ENCODE results near the gene C19orf47. TPM values are rescaled to one million over a fixed set of nuclear protein-coding genes. Genes with fewer than 3 reads are reported as not detected.

C19orf47 gene
- total RNA-seq, 4 donors from 2014 or later, result 12.3 to 16.5 (median 13.8) TPM

DNA sequence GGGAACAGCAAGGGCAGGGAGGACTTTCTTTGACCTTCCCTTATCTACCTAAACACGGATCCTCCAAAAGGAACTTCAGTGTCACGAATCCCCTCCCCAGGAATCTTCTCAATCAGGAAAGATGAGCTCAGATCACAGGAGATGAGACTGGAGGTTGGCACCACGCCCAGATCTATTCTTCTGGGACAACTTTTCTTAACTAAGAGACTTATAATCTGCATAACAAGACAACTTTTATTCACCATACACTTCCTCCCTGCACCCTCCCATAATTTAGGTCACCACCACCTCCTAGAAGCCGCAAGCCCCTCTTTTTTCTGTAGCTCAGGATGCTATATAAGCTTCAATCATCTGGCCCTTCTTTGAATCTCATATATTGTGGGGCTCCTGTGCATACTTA, 43.9 kb downstream of the C19orf47 start:
- in situ Hi-C loops (cut with MboI; ENCODE audit: low pct_ligation_motif_present in 1 of 4, low pct_unique_long_range_greater_than_20kb in 1 of 4, low sequenced_read_pairs in 3 of 4) (loop anchor here in 1 of 4 donors (25.0 kb wide), 1 partner anchor 283 kb away; the partner anchor contains the start of gene SHKBP1), intact Hi-C loops (cut with DNase I; ENCODE audit: low total_unique reads) (no loop called here)
- Histone ChIP-seq H3K4me3 (no peak overlapping the region), H3K27ac (no peak overlapping the region), H3K9me3 (no peaks in the 10 kb centered on the region), H3K4me1 (no peaks in the 10 kb centered on the region), H3K27me3 (no peaks in the 10 kb centered on the region), H3K36me3 (no peaks in the 10 kb centered on the region)
- 69 to 84% methylated on average over 2 to 4 of the region's 4 CpGs for whole genome bisulfite sequencing, 2 donors (ENCODE audit: low coverage in 1 of 2)
- no peak for DNase-seq
- TF ChIP-seq EP300 (IDR thresholded peaks at IDR 0.05; ENCODE audit: low read depth) (no peak), POLR2AphosphoS5 (IDR thresholded peaks at IDR 0.05) (no peak)
- TF ChIP-seq, protein P1, sequence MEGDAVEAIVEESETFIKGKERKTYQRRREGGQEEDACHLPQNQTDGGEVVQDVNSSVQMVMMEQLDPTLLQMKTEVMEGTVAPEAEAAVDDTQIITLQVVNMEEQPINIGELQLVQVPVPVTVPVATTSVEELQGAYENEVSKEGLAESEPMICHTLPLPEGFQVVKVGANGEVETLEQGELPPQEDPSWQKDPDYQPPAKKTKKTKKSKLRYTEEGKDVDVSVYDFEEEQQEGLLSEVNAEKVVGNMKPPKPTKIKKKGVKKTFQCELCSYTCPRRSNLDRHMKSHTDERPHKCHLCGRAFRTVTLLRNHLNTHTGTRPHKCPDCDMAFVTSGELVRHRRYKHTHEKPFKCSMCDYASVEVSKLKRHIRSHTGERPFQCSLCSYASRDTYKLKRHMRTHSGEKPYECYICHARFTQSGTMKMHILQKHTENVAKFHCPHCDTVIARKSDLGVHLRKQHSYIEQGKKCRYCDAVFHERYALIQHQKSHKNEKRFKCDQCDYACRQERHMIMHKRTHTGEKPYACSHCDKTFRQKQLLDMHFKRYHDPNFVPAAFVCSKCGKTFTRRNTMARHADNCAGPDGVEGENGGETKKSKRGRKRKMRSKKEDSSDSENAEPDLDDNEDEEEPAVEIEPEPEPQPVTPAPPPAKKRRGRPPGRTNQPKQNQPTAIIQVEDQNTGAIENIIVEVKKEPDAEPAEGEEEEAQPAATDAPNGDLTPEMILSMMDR (IDR thresholded peaks at IDR 0.05), result no peak

DNA sequence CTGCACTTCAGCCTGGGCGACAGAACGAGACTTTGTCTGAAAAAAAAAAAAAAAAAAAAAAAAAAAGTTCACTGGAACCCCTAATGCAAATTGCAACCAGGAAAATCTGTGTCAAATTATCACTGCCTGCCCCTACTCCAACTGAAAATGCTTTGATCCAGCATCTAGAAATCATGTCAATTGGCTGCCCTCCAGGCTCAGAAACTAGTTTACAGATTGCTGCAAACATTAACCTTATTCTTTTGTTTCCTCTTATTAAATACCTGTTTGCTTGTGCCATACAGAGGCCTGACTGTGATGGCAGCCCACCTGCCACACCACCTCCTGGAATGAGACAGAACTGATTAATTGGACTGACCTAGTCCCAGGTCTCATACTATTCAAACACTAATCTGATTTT, 44.4 kb downstream of the C19orf47 start:
- 86% methylated on average over 2 of the region's 2 CpGs; no CpG with 5 or more reads in 1 of the 2 donors for WGBS, 2 donors (ENCODE audit: low coverage in 1 of 2)
- H3K4me1 ChIP-seq, result no peaks in the 10 kb centered on the region
- in situ Hi-C loops (cut with MboI; ENCODE audit: low pct_ligation_motif_present in 1 of 4, low pct_unique_long_range_greater_than_20kb in 1 of 4, low sequenced_read_pairs in 3 of 4), result loop anchor here in 1 of 4 donors (25.0 kb wide), 1 partner anchor 284 kb away; the partner anchor contains the start of gene SHKBP1
- H3K27ac ChIP-seq, result no peak overlapping the region
- H3K4me3 ChIP-seq, result no peak overlapping the region
- H3K27me3 ChIP-seq, result no peaks in the 10 kb centered on the region
- no peak for DNase-seq
- no peaks in the 10 kb centered on the region for H3K36me3 ChIP-seq
- H3K9me3 ChIP-seq, result no peaks in the 10 kb centered on the region
- intact Hi-C loops (cut with DNase I; ENCODE audit: low total_unique reads), result no loop called here
- TF ChIP-seq EP300 (IDR thresholded peaks at IDR 0.05; ENCODE audit: low read depth), result no peak

DNA sequence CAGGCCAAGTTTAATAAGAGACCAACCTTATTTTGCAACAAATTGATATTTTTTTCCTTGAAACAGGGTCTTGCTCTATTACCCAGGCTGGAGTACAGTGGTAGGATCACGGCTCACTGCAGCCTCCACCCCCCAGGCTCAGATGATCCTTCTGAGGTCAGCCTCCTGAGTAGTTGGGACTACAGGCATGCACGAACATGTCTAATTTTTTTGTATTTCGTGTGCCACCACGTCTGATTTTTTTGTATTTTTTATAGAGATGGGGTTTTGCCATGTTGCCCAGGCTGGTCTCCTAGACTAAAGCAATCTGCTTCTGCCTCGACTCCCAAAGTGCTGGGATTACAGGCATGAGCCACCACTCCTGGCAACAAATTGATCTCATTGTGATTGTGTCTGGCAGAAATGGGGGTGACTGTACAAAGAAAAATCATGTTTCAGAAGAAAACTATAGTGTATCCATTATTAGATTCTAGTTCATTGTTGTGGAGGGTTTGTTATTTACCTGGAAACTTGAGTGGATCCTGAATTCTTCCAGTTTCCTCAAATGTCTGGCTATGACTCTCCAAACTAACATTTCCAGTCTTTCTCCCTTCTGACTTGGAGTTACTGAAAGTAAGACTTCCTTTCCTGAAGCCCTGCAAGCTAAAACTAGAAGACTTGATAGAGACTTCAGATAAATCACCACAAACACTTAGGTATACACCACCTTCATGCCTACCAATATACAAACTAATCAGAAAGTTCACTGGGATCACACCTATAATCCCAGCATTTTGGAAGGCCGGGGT, 45.8 kb downstream of the C19orf47 start:
- no peaks in the 10 kb centered on the region for H3K4me1 ChIP-seq
- in situ Hi-C loops (cut with MboI; ENCODE audit: low pct_ligation_motif_present in 1 of 4, low pct_unique_long_range_greater_than_20kb in 1 of 4, low sequenced_read_pairs in 3 of 4) (loop anchor here in 1 of 4 donors (25.0 kb wide), 1 partner anchor 285 kb away; the partner anchor contains the start of gene SHKBP1), intact Hi-C loops (cut with DNase I; ENCODE audit: low total_unique reads) (no loop called here)
- H3K9me3 ChIP-seq, result no peaks in the 10 kb centered on the region
- TF ChIP-seq, protein P1 (IDR thresholded peaks at IDR 0.05), result no peak
- no peak for TF ChIP-seq POLR2AphosphoS5 (IDR thresholded peaks at IDR 0.05)
- no peak overlapping the region for H3K4me3 ChIP-seq
- 84 to 93% methylated on average over 3 to 6 of the region's 6 CpGs for WGBS, 2 donors (ENCODE audit: low coverage in 1 of 2)
- H3K27ac ChIP-seq, result no peak overlapping the region
- no peaks in the 10 kb centered on the region for H3K36me3 ChIP-seq
- no peaks in the 10 kb centered on the region for H3K27me3 ChIP-seq
- no peak for DNase-seq

DNA sequence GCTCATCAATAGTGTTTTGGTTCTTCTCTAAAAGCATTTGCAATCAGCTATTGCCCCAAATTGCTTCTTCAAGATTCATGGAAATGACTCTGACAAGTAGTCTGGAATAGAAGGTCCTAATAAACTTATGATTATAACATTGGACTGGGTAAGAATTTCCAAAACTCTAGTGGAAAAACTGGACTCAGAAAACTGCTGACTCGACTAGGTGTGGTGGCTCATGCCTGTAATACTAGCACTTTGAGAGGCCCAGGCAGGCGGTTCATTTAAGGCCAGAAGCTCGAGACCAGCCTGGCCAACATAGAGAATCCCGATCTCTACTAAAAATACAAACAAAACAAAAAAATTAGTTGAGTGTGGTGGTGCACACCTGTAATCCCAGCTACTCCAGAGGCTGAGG, 47.5 kb downstream of the C19orf47 start:
- no peak overlapping the region for H3K27ac ChIP-seq
- H3K27me3 ChIP-seq, result no peaks in the 10 kb centered on the region
- H3K4me3 ChIP-seq, result no peak overlapping the region
- in situ Hi-C loops (cut with MboI; ENCODE audit: low pct_ligation_motif_present in 1 of 4, low pct_unique_long_range_greater_than_20kb in 1 of 4, low sequenced_read_pairs in 3 of 4) (loop anchor here in 1 of 4 donors (25.0 kb wide), 1 partner anchor 287 kb away; the partner anchor contains the start of gene SHKBP1), intact Hi-C loops (cut with DNase I; ENCODE audit: low total_unique reads) (no loop called here)
- no peaks in the 10 kb centered on the region for H3K36me3 ChIP-seq
- no peak for TF ChIP-seq POLR2A (IDR thresholded peaks at IDR 0.05)
- TF ChIP-seq EP300 (IDR thresholded peaks at IDR 0.05; ENCODE audit: low read depth), result no peak
- WGBS, 2 donors (ENCODE audit: low coverage in 1 of 2), result 94% methylated on average over 4 of the region's 4 CpGs; no CpG with 5 or more reads in 1 of the 2 donors
- no peak for DNase-seq
- no peaks in the 10 kb centered on the region for H3K9me3 ChIP-seq
- no peaks in the 10 kb centered on the region for H3K4me1 ChIP-seq

DNA sequence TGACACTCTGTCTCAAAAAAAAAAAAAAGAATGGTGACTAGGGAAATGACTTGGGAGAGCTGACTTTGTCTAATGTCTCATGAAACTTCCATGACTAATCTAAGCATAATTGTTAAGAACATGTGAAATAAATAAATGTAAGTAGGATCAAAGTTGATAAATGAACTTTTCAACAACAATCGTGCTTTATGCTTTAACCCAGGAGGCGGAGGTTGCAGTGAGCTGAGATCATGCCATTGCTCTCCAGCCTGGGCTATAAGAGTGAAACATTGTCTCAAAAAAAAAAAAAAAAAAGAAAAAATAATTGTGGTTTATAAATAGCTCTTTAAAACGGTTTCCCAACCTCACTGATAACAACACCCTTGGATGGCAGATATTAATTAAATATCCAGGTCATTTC, 50.2 kb downstream of the C19orf47 start:
- 53 to 66% methylated on average over 2 to 3 of the region's 3 CpGs for WGBS, 2 donors (ENCODE audit: low coverage in 1 of 2)
- H3K27ac ChIP-seq, result no peak overlapping the region
- no peak overlapping the region for H3K4me3 ChIP-seq
- in situ Hi-C loops (cut with MboI; ENCODE audit: low pct_ligation_motif_present in 1 of 4, low pct_unique_long_range_greater_than_20kb in 1 of 4, low sequenced_read_pairs in 3 of 4), result loop anchor here in 1 of 4 donors (25.0 kb wide), 1 partner anchor 114 kb away; the partner anchor contains the start of gene PRX
- intact Hi-C loops (cut with DNase I; ENCODE audit: low total_unique reads), result no loop called here
- DNase-seq, result no peak
- H3K27me3 ChIP-seq, result no peaks in the 10 kb centered on the region
- H3K36me3 ChIP-seq, result no peaks in the 10 kb centered on the region
- no peak for TF ChIP-seq POLR2A (IDR thresholded peaks at IDR 0.05)
- TF ChIP-seq EP300 (IDR thresholded peaks at IDR 0.05; ENCODE audit: low read depth), result no peak
- no peak for TF ChIP-seq POLR2AphosphoS5 (IDR thresholded peaks at IDR 0.05)
- TF ChIP-seq, protein P1 (IDR thresholded peaks at IDR 0.05), result no peak
- no peaks in the 10 kb centered on the region for H3K4me1 ChIP-seq
- H3K9me3 ChIP-seq, result no peaks in the 10 kb centered on the region
